ENCODE data around the gene LRRC46. TPM values are rescaled to one million over a fixed set of nuclear protein-coding genes. Genes with fewer than 3 reads are reported as not detected.

LRRC46 gene
- total and polyA plus RNA-seq, 2 experiments from 2014 or later: 1.9 TPM; not detected in 1

DNA sequence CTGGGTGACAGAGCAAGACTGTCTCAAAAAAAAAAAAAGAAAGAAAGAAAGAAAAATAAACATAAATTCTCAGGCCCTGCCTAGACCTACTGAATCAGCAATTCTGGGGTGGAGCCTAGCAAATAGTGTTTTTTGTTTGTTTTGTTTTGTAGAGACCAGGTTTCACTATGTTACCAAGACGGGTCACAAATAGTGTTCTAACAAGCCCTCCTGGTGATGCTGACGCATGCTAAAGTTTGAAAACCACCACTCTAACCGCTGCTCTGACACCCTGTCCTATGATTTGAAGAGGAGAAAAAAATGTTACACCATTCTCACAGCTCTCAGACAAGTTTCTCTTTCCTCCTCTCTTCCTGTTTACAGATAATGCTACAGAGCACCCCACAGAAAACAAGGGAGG lies 1.6 kb upstream of the LRRC46 start:
- TF ChIP-seq, protein P1, sequence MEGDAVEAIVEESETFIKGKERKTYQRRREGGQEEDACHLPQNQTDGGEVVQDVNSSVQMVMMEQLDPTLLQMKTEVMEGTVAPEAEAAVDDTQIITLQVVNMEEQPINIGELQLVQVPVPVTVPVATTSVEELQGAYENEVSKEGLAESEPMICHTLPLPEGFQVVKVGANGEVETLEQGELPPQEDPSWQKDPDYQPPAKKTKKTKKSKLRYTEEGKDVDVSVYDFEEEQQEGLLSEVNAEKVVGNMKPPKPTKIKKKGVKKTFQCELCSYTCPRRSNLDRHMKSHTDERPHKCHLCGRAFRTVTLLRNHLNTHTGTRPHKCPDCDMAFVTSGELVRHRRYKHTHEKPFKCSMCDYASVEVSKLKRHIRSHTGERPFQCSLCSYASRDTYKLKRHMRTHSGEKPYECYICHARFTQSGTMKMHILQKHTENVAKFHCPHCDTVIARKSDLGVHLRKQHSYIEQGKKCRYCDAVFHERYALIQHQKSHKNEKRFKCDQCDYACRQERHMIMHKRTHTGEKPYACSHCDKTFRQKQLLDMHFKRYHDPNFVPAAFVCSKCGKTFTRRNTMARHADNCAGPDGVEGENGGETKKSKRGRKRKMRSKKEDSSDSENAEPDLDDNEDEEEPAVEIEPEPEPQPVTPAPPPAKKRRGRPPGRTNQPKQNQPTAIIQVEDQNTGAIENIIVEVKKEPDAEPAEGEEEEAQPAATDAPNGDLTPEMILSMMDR (IDR thresholded peaks at IDR 0.05; ENCODE audit: low read depth, low read length): no peak
- DNase-seq (ENCODE audit: low read depth in 1 of 2, low spot score in 1 of 2): no peak
- Histone ChIP-seq H3K4me1 (ENCODE audit: low read depth) (peaks cover 4% of the 10 kb centered on the region), H3K27me3 (no peaks in the 10 kb centered on the region), H3K36me3 (peaks cover 28% of the 10 kb centered on the region), H3K9me3 (ENCODE audit: low read depth) (no peaks in the 10 kb centered on the region), H3K4me3 (no peak overlapping the region), H3K27ac (no peak overlapping the region)

DNA sequence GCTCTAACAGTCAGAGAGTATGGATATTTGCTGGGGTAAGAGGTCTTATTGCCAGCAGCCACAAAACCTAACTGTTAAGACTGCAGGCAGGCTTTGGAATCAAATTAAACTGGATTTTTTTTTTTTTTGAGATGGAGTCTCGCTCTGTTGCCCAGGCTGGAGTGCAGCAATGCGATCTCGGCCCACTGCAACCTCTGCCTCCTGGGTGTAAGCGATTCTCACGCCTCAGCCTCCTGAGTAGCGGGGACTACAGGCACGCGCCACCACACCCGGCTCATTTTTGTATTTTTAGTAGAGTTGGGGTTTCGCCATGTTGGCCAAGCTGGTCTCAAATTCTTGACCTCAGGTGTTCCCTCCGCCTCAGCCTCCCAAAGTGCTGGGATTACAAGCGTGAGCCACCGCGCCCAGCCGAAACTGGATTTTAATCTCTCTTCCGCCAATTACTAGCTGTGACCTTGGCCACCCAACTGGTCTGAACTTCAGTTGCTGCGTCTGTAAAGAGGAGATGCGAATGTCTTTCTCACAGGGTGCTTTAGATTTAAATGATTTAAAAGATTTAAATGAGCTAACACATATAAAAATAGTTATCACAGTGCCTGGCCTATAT lies 971 bp upstream of the LRRC46 start:
- Histone ChIP-seq H3K9me3 (ENCODE audit: low read depth) (no peaks in the 10 kb centered on the region), H3K27ac (peak overlapping the region; percentile 52), H3K27me3 (no peaks in the 10 kb centered on the region), H3K36me3 (peaks cover 24% of the 10 kb centered on the region), H3K4me1 (ENCODE audit: low read depth) (peaks cover 4% of the 10 kb centered on the region), H3K4me3 (peak overlapping the region; percentile 79)
- TF ChIP-seq, protein P1 (IDR thresholded peaks at IDR 0.05; ENCODE audit: low read depth, low read length): no peak
- DNase-seq (ENCODE audit: low read depth in 1 of 2, low spot score in 1 of 2): no peak

DNA sequence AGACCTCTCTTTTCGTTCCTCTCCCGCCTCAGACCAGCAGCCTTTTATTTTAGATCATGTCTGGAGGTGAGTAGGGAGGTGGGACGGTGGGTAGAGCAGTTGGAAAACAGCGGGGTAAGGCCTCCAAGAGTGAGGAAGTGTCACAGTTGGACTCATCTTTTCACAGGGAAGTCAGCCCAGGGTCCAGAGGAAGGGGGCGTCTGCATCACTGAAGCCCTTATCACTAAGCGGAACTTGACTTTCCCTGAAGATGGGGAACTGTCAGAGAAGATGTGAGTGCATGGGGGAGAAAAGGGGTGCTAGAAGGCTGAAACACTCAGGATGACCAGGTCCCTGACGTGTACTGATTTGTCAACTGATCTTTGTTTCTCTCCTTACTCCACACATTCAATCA lies 461 bp downstream of the LRRC46 start:
- Histone ChIP-seq H3K4me1 (ENCODE audit: low read depth) (peaks cover 4% of the 10 kb centered on the region), H3K27ac (no peak overlapping the region), H3K27me3 (no peaks in the 10 kb centered on the region), H3K9me3 (ENCODE audit: low read depth) (no peaks in the 10 kb centered on the region), H3K36me3 (peaks cover 14% of the 10 kb centered on the region), H3K4me3 (peak overlapping the region; percentile 79)
- TF ChIP-seq, protein P1 (IDR thresholded peaks at IDR 0.05; ENCODE audit: low read depth, low read length): no peak
- DNase-seq (ENCODE audit: low read depth in 1 of 2, low spot score in 1 of 2): no peak

DNA sequence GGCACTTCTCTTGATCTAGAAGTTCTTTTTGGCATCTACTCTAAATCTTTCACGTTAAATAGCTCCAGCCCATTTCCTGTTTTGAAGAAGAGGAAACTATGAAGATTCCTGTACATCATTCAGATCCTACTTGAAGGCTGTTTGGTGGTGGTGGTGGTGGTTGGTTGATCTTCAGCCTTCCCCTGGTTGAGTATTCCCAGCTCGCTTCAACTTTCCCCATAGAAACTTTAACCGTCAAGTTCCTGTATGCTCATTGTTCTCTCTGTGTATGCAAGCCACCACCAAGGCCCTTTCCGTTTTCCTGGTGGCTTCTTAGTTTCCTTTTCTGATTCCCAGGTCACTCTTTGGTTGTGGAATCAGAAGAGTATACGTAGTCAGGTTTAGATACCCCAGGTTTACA lies 3.3 kb downstream of the LRRC46 start:
- Histone ChIP-seq H3K27ac (no peak overlapping the region), H3K9me3 (ENCODE audit: low read depth) (no peaks in the 10 kb centered on the region), H3K36me3 (peaks cover 3% of the 10 kb centered on the region), H3K27me3 (no peaks in the 10 kb centered on the region), H3K4me1 (ENCODE audit: low read depth) (peaks cover 5% of the 10 kb centered on the region), H3K4me3 (no peak overlapping the region)
- TF ChIP-seq, protein P1 (IDR thresholded peaks at IDR 0.05; ENCODE audit: low read depth, low read length): no peak
- DNase-seq (ENCODE audit: low read depth in 1 of 2, low spot score in 1 of 2): no peak

DNA sequence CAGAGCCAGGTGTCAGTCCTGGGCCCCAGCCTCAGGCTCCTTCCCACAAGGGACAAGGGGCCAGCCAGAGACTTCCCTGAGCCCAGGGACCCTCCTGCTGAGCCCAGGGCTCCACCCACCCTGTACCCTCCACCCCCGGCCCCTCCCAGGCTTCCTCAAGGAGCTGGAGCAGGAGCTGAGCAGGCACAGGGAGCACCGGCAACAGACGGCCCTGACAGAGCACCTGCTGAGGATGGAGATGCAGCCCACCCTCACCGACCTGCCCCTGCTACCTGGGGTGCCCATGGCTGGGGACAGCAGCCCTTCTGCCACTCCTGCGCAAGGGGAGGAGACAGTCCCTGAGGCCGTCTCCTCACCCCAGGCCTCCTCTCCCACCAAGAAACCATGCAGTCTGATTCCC lies 5.1 kb downstream of the LRRC46 start:
- no peak for DNase-seq (ENCODE audit: low read depth in 1 of 2, low spot score in 1 of 2)
- no peaks in the 10 kb centered on the region for H3K9me3 ChIP-seq (ENCODE audit: low read depth)
- no peak overlapping the region for H3K27ac ChIP-seq
- no peaks in the 10 kb centered on the region for H3K27me3 ChIP-seq
- H3K4me3 ChIP-seq: no peak overlapping the region
- peaks cover 3% of the 10 kb centered on the region for H3K36me3 ChIP-seq
- TF ChIP-seq, protein P1 (IDR thresholded peaks at IDR 0.05; ENCODE audit: low read depth, low read length): no peak
- H3K4me1 ChIP-seq (ENCODE audit: low read depth): peaks cover 8% of the 10 kb centered on the region
